Gastroesophageal sphincter (tissue), 4 donors: ENCODE measurements around the gene PPP1R3G. TPM values are rescaled to one million over a fixed set of nuclear protein-coding genes. Genes with fewer than 3 reads are reported as not detected.

Experiments
- ATAC-seq: fragments of 150-250 bp; one replicate; pipeline ENCODE4 v1.9.1; 2016; ENCODE audit warnings: mild to moderate bottlenecking, moderate library complexity
- H3K27ac ChIP-seq, 4 donors: fragments of 200-600 bp; sonication (generic) in 3 of 4; 1 replicate in 3 of 4; 2 replicates in 1 of 4; pipeline ENCODE4 v1.5.1; 2016 to 2019
- H3K27me3 ChIP-seq: fragments of 200-600 bp; sonication (generic); one replicate; pipeline ENCODE4 v1.5.1; 2019
- H3K36me3 ChIP-seq, 2 donors: fragments of 200-600 bp; sonication (generic); one replicate each; pipeline ENCODE4 v1.5.1; 2019; ENCODE audit warnings: control low read depth in 1 of 2
- H3K4me1 ChIP-seq, 3 donors: fragments of 200-600 bp; sonication (generic); 1 replicate in 2 of 3; 2 replicates in 1 of 3; pipeline ENCODE4 v1.5.1; 2016 to 2019; ENCODE audit warnings: control low read depth in 2 of 3
- H3K4me3 ChIP-seq, 2 donors: fragments of 200-600 bp; sonication (generic); one replicate each; pipeline ENCODE4 v1.5.1; 2019; ENCODE audit warnings: mild to moderate bottlenecking in 1 of 2, moderate library complexity in 1 of 2
- H3K9me3 ChIP-seq, 3 donors: fragments of 200-600 bp; sonication (generic); one replicate each; pipeline ENCODE4 v1.5.1; 2017 to 2019; ENCODE audit warnings: control low read depth in 2 of 3
- CTCF ChIP-seq, 4 experiments: fragments of 200-600 bp in 2 of 4; fragments of 450-650 bp in 2 of 4; sonication (generic) in 1 of 4; IDR thresholded peaks; one replicate each; pipeline ENCODE4 v1.5.1; 2017 to 2019; ENCODE audit warnings: antibody characterized with exemption in 4 of 4, mild to moderate bottlenecking in 2 of 4, moderate library complexity in 2 of 4
- EP300 ChIP-seq: sonication (generic); formaldehyde crosslinking; IDR thresholded peaks from one replicate; pipeline ENCODE4 v1.6.1; 2017; ENCODE audit warnings: antibody characterized with exemption, mild to moderate bottlenecking
- POLR2A ChIP-seq, 2 donors: fragments of 450-650 bp; IDR thresholded peaks; one replicate each; pipeline ENCODE4 v1.6.1; 2017; ENCODE audit warnings: antibody characterized with exemption in 2 of 2, mild to moderate bottlenecking in 2 of 2, moderate library complexity in 1 of 2
- POLR2AphosphoS5 ChIP-seq: sonication (generic); formaldehyde crosslinking; IDR thresholded peaks from one replicate; pipeline ENCODE4 v1.6.1; 2017; ENCODE audit warnings: antibody characterized with exemption
- WGBS, 2 donors: methylation state at CpG; one replicate each; pipeline ENCODE4 v1.1.5; 2018; ENCODE audit warnings: low coverage in 1 of 2; 5-methylcytosine and 5-hydroxymethylcytosine counted together
- total RNA-seq, 4 donors: library from RNA; depleted of rRNA; stranded (reverse); fragments of >200 nt; gene quantifications; one replicate each; pipeline ENCODE4 v1.1.0, GENCODE V29; 2016

The PPP1R3G gene
- total RNA-seq, 4 donors from 2014 or later = 2.2 to 11.8 (median 5.7) TPM

DNA sequence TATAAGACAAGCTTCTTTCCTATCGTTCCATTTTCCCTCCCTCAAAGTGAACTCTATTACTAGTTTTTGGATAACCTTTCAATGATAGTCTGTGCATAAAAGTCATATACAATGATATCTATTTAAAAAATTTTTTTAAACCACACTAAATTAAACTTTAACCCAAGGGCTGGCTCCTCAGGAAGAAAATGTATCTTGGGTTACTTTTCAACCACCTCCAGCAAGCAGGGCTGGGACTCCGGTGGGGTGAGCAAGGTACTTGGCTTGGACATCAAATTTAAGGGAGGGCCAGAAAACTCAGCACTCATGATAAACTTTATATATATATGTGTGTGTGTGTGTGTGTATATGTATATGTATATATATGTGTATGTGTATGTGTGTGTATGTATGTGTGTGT lies 13.9 kb upstream of the PPP1R3G start:
- Histone ChIP-seq H3K4me1 (no peaks in the 10 kb centered on the region), H3K9me3 (no peaks in the 10 kb centered on the region), H3K27ac (no peak overlapping the region), H3K36me3 (no peaks in the 10 kb centered on the region), H3K4me3 (no peak overlapping the region), H3K27me3 (no peaks in the 10 kb centered on the region)
- TF ChIP-seq POLR2A (IDR thresholded peaks at IDR 0.05) (no peak), EP300 (no peak), POLR2AphosphoS5 (no peak), CTCF (IDR thresholded peaks at IDR 0.05) (no peak)
- 74 to 82% methylated on average over 1 to 2 of the region's 2 CpGs for WGBS, 2 donors
- no peak for ATAC-seq

DNA sequence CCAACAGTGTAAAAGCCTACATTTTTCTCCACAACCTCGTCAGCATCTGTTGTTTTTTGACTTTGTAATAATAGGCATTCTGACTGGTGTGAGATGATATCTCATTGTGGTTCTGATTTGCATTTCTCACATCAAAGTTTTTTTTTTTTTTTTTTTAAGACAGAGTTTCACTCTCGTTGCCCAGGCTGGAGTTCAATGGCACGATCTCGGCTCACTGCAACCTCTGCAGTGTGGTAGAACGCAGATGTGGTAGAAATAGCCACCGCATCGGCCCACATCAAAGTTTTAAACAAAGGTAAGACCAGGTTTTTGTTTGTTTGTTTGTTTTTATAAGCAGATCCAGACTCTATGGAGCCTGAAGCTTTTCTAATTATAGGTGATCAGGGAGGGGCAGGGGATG lies 12.7 kb upstream of the PPP1R3G start:
- Histone ChIP-seq H3K36me3 (no peaks in the 10 kb centered on the region), H3K9me3 (no peaks in the 10 kb centered on the region), H3K27ac (no peak overlapping the region), H3K4me1 (no peaks in the 10 kb centered on the region), H3K27me3 (no peaks in the 10 kb centered on the region), H3K4me3 (no peak overlapping the region)
- WGBS, 2 donors = 92 to 95% methylated on average over 3 to 7 of the region's 7 CpGs
- TF ChIP-seq CTCF (IDR thresholded peaks at IDR 0.05) (no peak), EP300 (no peak), POLR2A (IDR thresholded peaks at IDR 0.05) (no peak), POLR2AphosphoS5 (no peak)
- no peak for ATAC-seq

- Histone ChIP-seq H3K27me3 (no peaks in the 10 kb centered on the region), H3K4me3 (no peak overlapping the region), H3K4me1 (no peaks in the 10 kb centered on the region), H3K27ac (no peak overlapping the region), H3K36me3 (no peaks in the 10 kb centered on the region), H3K9me3 (no peaks in the 10 kb centered on the region)
- 79 to 88% methylated on average over 3 of the region's 3 CpGs for WGBS, 2 donors
- no peak for ATAC-seq
- TF ChIP-seq CTCF (IDR thresholded peaks at IDR 0.05) = no peak
- no peak for TF ChIP-seq EP300
- TF ChIP-seq POLR2AphosphoS5 = no peak
- no peak for TF ChIP-seq POLR2A (IDR thresholded peaks at IDR 0.05)
These were observed 11.1 kb upstream of the PPP1R3G start for GRCh38 chr6:5073992-5074391.

GRCh38 chr6:5076931-5077330 lies 8.2 kb upstream of the PPP1R3G start:
- 91 to 100% methylated on average over 2 to 4 of the region's 11 CpGs for WGBS, 2 donors
- ATAC-seq = no peak
- H3K36me3 ChIP-seq = no peaks in the 10 kb centered on the region
- no peak overlapping the region for H3K27ac ChIP-seq
- TF ChIP-seq POLR2A (IDR thresholded peaks at IDR 0.05) (no peak), EP300 (no peak), CTCF (IDR thresholded peaks at IDR 0.05) (no peak), POLR2AphosphoS5 (no peak)
- H3K27me3 ChIP-seq = no peaks in the 10 kb centered on the region
- H3K4me3 ChIP-seq = no peak overlapping the region
- H3K4me1 ChIP-seq = no peaks in the 10 kb centered on the region
- no peaks in the 10 kb centered on the region for H3K9me3 ChIP-seq

- WGBS, 2 donors = 55 to 92% methylated on average over 4 to 5 of the region's 5 CpGs
- Histone ChIP-seq H3K4me1 (no peaks in the 10 kb centered on the region), H3K9me3 (no peaks in the 10 kb centered on the region), H3K36me3 (no peaks in the 10 kb centered on the region), H3K27ac (no peak overlapping the region), H3K27me3 (no peaks in the 10 kb centered on the region), H3K4me3 (no peak overlapping the region)
- TF ChIP-seq POLR2A (IDR thresholded peaks at IDR 0.05) (no peak), POLR2AphosphoS5 (no peak), CTCF (IDR thresholded peaks at IDR 0.05) (no peak), EP300 (no peak)
- ATAC-seq = no peak
These were observed 6.9 kb upstream of the PPP1R3G start for GRCh38 chr6:5078121-5078669.
